MM.1S (cell line): Measurements from ENCODE around the gene DAO.

Source experiments
- DNase-seq: peaks from one replicate; pipeline ENCODE4 v3.0.0-alpha.2; 2015
- H2AFZ ChIP-seq: fragments of 300-600 bp; sonication (generic); 2 replicates; pipeline ENCODE4 v1.6.0; 2016; ENCODE audit warnings: antibody characterized with exemption, low read length
- H3F3A ChIP-seq: fragments of 300-600 bp; sonication (generic); 2 replicates; pipeline ENCODE4 v1.6.1; 2016; ENCODE audit warnings: mild to moderate bottlenecking, antibody characterized with exemption, low read length, moderate library complexity, mixed read lengths; ENCODE audit not compliant: insufficient read depth
- H3K27ac ChIP-seq: fragments of 300-600 bp; sonication (generic); 2 replicates; pipeline ENCODE4 v1.5.1; 2016; ENCODE audit warnings: mild to moderate bottlenecking, low read length
- H3K27me3 ChIP-seq: fragments of 300-600 bp; sonication (generic); replicated peaks from 2 replicates; pipeline ENCODE4 v1.6.0; 2016; ENCODE audit warnings: low read length; ENCODE audit not compliant: insufficient read depth
- H3K36me3 ChIP-seq: fragments of 300-600 bp; sonication (generic); replicated peaks from 2 replicates; pipeline ENCODE4 v1.6.1; 2016; ENCODE audit warnings: mild to moderate bottlenecking, low read length, mixed read lengths; ENCODE audit not compliant: insufficient read depth
- H3K4me1 ChIP-seq: fragments of 300-600 bp; sonication (generic); 2 replicates; pipeline ENCODE4 v1.6.1; 2016; ENCODE audit warnings: low read length, mixed read lengths
- H3K4me2 ChIP-seq: fragments of 300-600 bp; sonication (generic); 2 replicates; pipeline ENCODE4 v1.6.0; 2016; ENCODE audit warnings: low read depth, low read length
- H3K4me3 ChIP-seq: fragments of 300-600 bp; sonication (generic); 2 replicates; pipeline ENCODE4 v1.5.1; 2016; ENCODE audit warnings: low read length, mixed read lengths
- H3K79me2 ChIP-seq: fragments of 300-600 bp; sonication (generic); 2 replicates; pipeline ENCODE4 v1.6.1; 2016; ENCODE audit warnings: mixed run types, low read length, mixed read lengths
- H3K9ac ChIP-seq: fragments of 300-600 bp; sonication (generic); 2 replicates; pipeline ENCODE4 v1.6.1; 2016; ENCODE audit warnings: low read length, mixed read lengths
- H3K9me2 ChIP-seq: fragments of 300-600 bp; sonication (generic); replicated peaks from 2 replicates; pipeline ENCODE4 v1.6.1; 2016; ENCODE audit warnings: mild to moderate bottlenecking, low read length, mixed read lengths; ENCODE audit not compliant: insufficient read depth
- H3K9me3 ChIP-seq: fragments of 300-600 bp; sonication (generic); replicated peaks from 2 replicates; pipeline ENCODE4 v1.6.1; 2016; ENCODE audit warnings: mild to moderate bottlenecking, low read length, mixed read lengths; ENCODE audit not compliant: insufficient read depth
- H4K20me1 ChIP-seq: fragments of 300-600 bp; sonication (generic); 2 replicates; pipeline ENCODE4 v1.6.1; 2016; ENCODE audit warnings: mild to moderate bottlenecking, low read length, moderate library complexity, mixed read lengths; ENCODE audit not compliant: insufficient read depth
- CTCF ChIP-seq: fragments of 300-600 bp; sonication (generic); IDR thresholded peaks from 2 replicates; pipeline ENCODE4 v1.5.1; 2016; ENCODE audit warnings: antibody characterized with exemption, low read length, mixed read lengths
- EZH2 ChIP-seq: fragments of 300-600 bp; sonication (generic); optimal IDR thresholded peaks from 2 replicates; pipeline ENCODE3; 2017; ENCODE audit warnings: low read depth, mild to moderate bottlenecking, antibody characterized with exemption, low read length, mixed read lengths
- EZH2phosphoT487 ChIP-seq: fragments of 300-600 bp; sonication (generic); IDR thresholded peaks from 2 replicates; pipeline ENCODE4 v1.6.1; 2018; ENCODE audit warnings: antibody characterized with exemption, low read length

DAO gene

GRCh38 chr12:108895220-108895802 is 15.4 kb downstream of the DAO start:
- Histone ChIP-seq H3K27me3 (no peaks in the 10 kb centered on the region), H3K9me2 (no peaks in the 10 kb centered on the region), H3K9me3 (no peaks in the 10 kb centered on the region), H3K4me3 (no peak overlapping the region), H3K36me3 (no peaks in the 10 kb centered on the region), H3K79me2 (no peaks in the 10 kb centered on the region), H3K4me2 (no peak overlapping the region), H3K4me1 (no peaks in the 10 kb centered on the region), H2AFZ (no peak overlapping the region), H3K27ac (no peak overlapping the region), H4K20me1 (no peaks in the 10 kb centered on the region), H3K9ac (no peak overlapping the region), H3F3A (no peaks in the 10 kb centered on the region)
- TF ChIP-seq EZH2 (no peak), EZH2phosphoT487 (no peak)
- no peak for DNase-seq

- no peaks in the 10 kb centered on the region for H3F3A ChIP-seq
- TF ChIP-seq EZH2phosphoT487, result no peak
- TF ChIP-seq CTCF, result no peak
- no peak for TF ChIP-seq EZH2
- H3K4me2 ChIP-seq, result no peak overlapping the region
- no peak for DNase-seq
- H3K27ac ChIP-seq, result no peak overlapping the region
- no peaks in the 10 kb centered on the region for H3K4me1 ChIP-seq
- H2AFZ ChIP-seq, result no peak overlapping the region
- no peak overlapping the region for H3K9ac ChIP-seq
- no peak overlapping the region for H3K4me3 ChIP-seq
- H4K20me1 ChIP-seq, result no peaks in the 10 kb centered on the region
- H3K79me2 ChIP-seq, result no peaks in the 10 kb centered on the region
- no peaks in the 10 kb centered on the region for H3K9me2 ChIP-seq
- H3K9me3 ChIP-seq, result no peaks in the 10 kb centered on the region
- H3K27me3 ChIP-seq, result no peaks in the 10 kb centered on the region
- no peaks in the 10 kb centered on the region for H3K36me3 ChIP-seq
Measured at GRCh38 chr12:108896336-108896735, 16.4 kb downstream of the DAO start.

- Histone ChIP-seq H3K27me3 (no peaks in the 10 kb centered on the region), H3F3A (no peaks in the 10 kb centered on the region), H2AFZ (no peak overlapping the region), H3K9ac (no peak overlapping the region), H4K20me1 (no peaks in the 10 kb centered on the region), H3K4me1 (no peaks in the 10 kb centered on the region), H3K27ac (no peak overlapping the region), H3K36me3 (no peaks in the 10 kb centered on the region), H3K9me2 (no peaks in the 10 kb centered on the region), H3K4me3 (no peak overlapping the region), H3K79me2 (no peaks in the 10 kb centered on the region), H3K9me3 (no peaks in the 10 kb centered on the region), H3K4me2 (no peak overlapping the region)
- no peak for DNase-seq
- TF ChIP-seq EZH2phosphoT487 (no peak), EZH2 (no peak), CTCF (no peak)
Measured at GRCh38 chr12:108896817-108897216, 16.9 kb downstream of the DAO start.

- no peak for TF ChIP-seq CTCF
- TF ChIP-seq EZH2phosphoT487, result no peak
- TF ChIP-seq EZH2, result no peak
- no peaks in the 10 kb centered on the region for H4K20me1 ChIP-seq
- H3K36me3 ChIP-seq, result no peaks in the 10 kb centered on the region
Measured at GRCh38 chr12:108899145-108899544, 19.3 kb downstream of the DAO start.

More at GRCh38 chr12:108899145-108899544, 19.3 kb downstream of the DAO start:
- H3F3A ChIP-seq, result no peaks in the 10 kb centered on the region
- no peaks in the 10 kb centered on the region for H3K9me2 ChIP-seq
- no peaks in the 10 kb centered on the region for H3K4me1 ChIP-seq
- no peak for DNase-seq
- no peak overlapping the region for H2AFZ ChIP-seq
- H3K4me2 ChIP-seq, result no peak overlapping the region
- H3K9ac ChIP-seq, result no peak overlapping the region
- no peaks in the 10 kb centered on the region for H3K9me3 ChIP-seq
- no peak overlapping the region for H3K4me3 ChIP-seq
- H3K27me3 ChIP-seq, result no peaks in the 10 kb centered on the region
- H3K79me2 ChIP-seq, result no peaks in the 10 kb centered on the region
- no peak overlapping the region for H3K27ac ChIP-seq
